Cardiac septum (tissue), 1 donor: ENCODE data around the gene NRL. TPM values are rescaled to one million over a fixed set of nuclear protein-coding genes. Genes with fewer than 3 reads are reported as not detected.

ENCODE experiments used
- DNase-seq: peaks from one replicate; pipeline ENCODE4 v3.0.0-alpha.2; 2020; ENCODE audit warnings: low spot score
- intact Hi-C: fragments of 100-400 bp; cut with DNase I; formaldehyde crosslinking; loops from one replicate; pipeline ENCODE4 v1.14.0; 2022
- total RNA-seq: library from RNA; stranded (reverse); fragmentation: NEBNext Ultra II Directional; extraction: Animal tissue kit (Norgen Biotek cat#: 25700); gene quantifications from one replicate; pipeline ENCODE4 v1.2.1, GENCODE V29; 2021
- donor health status: DM: no; HTN: no; CAD: no.

NRL gene
- total RNA-seq, 1 donor from 2014 or later, result 2.4 TPM

DNA sequence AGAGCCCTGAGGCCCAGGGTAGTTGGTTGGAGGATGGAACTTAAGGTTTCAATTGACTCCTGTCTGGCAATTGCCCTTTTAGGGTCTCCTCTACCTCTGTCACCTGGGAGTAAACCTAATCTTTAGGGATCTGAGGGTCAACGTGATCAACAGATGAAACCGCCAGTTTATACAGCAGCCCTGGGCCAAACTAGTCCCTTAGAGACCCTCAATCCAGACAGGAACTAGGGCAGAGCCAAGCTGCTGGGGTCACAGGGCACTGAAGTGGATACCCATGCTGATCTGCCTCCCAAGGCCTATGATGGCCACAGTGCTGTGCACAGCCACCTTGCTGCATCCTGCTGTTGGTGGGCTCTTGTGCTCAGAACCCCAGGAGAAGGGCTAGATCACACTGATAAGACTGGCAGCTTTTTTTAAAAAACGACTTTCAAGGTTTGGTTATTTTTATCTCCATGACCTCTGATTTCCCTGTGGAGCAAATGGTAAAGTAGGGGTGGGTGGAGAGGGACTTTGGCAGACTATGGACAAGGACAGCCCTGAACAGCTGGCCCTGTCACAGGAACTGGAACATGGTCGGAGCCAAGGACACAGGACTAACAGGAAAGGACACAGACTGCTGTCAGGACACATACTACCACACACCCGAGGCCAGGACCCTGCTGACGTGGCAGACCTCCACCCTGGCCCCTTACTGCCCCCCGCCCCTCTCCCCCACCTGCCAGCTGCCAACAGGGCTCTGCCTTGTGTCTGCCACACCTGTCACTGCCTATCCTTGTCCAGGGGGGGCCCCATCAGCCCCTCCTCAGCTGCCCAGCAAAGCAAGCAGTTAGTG lies 16.2 kb upstream of the NRL start:
- peak; percentile 84 for DNase-seq
- intact Hi-C loops, result no loop called here

DNA sequence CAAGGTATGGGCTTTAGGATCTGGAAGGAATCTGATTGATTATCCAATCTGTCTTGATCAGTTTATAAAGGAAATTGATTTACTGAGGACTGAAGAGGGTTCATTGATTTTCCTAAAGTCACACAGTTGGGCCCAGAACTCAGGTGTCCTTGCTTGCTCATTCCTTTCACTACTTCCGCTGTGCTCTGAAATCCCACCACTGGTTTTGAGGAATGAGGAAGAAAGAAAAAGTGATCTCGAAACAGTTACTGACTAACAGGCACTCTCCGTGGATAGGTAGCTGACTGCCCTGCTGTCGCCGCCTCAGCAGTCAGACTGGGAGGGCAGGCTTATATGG lies 15.6 kb upstream of the NRL start, which contains the start of gene FITM1:
Gene FITM1, plus strand, starts transcription at position 280 of the 337 bp plus-strand sequence. CDS start 905 bp downstream, outside the sequence.
- intact Hi-C loops, result no loop called here
- no peak for DNase-seq

- intact Hi-C loops, result no loop called here
- no peak for DNase-seq
Measured at GRCh38 chr14:24129410-24129998, 14.8 kb upstream of the NRL start.

DNA sequence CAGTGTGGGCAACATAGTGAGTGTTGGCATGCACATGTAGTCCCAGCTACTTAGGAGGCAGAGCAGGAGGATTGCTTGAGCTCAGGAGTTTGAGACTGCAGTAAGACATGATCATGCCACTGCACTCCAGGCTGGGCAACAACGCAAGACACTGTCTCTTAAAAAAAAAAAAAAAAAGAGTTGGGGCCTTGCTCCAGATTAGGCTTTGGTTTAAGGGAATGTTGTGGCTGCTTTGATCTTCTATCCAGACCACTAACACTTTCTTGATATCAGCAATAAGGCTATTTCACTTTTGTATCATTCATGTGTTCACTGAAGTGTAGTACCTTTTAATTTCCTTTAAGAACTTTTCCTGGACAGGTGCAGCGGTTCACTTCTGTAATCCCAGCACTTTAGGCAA lies 12.9 kb upstream of the NRL start:
- intact Hi-C loops, result no loop called here
- peak; percentile 66 for DNase-seq

- DNase-seq, result no peak
- intact Hi-C loops, result no loop called here
Measured at GRCh38 chr14:24126939-24127338, 12.2 kb upstream of the NRL start.

- peak; percentile 51 for DNase-seq
- intact Hi-C loops, result no loop called here
Measured at GRCh38 chr14:24123424-24124417, 9.0 kb upstream of the NRL start.

DNA sequence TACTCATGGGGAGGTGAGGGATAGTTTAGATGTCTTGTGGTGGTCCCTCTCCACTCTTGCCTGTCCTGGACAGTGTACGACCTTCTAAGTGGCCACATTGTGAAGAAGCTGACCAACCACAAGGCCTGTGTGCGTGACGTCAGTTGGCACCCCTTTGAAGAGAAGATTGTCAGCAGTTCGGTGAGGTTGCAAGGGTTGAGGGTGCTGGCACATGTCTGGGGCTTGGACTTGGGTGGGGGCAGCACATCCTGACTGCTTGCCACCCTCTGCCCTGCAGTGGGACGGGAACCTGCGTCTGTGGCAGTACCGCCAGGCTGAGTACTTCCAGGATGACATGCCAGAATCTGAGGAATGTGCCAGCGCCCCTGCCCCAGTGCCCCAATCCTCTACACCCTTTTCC lies 8.1 kb upstream of the NRL start:
- intact Hi-C loops, result no loop called here
- DNase-seq, result peak; percentile 50

- DNase-seq, result no peak
- intact Hi-C loops, result no loop called here
Measured at GRCh38 chr14:24122416-24122815, 7.7 kb upstream of the NRL start.

- no peak for DNase-seq
- intact Hi-C loops, result no loop called here
Measured at GRCh38 chr14:24121210-24121609, 6.5 kb upstream of the NRL start.

- peak; percentile 60 for DNase-seq
- intact Hi-C loops, result no loop called here
Measured at GRCh38 chr14:24119691-24120090, 4.9 kb upstream of the NRL start.

GRCh38 chr14:24117179-24117578 lies 2.4 kb upstream of the NRL start:
- intact Hi-C loops, result no loop called here
- no peak for DNase-seq

GRCh38 chr14:24116128-24116814 lies 1.5 kb upstream of the NRL start:
- peak; percentile 43 for DNase-seq
- intact Hi-C loops, result no loop called here

- intact Hi-C loops, result loop anchor here (2.0 kb wide), 1 partner anchor 25 kb away; the partner anchor contains the start of gene EMC9
- DNase-seq, result peak; percentile 73
Measured at GRCh38 chr14:24115422-24116127, 826 bp upstream of the NRL start.

DNA sequence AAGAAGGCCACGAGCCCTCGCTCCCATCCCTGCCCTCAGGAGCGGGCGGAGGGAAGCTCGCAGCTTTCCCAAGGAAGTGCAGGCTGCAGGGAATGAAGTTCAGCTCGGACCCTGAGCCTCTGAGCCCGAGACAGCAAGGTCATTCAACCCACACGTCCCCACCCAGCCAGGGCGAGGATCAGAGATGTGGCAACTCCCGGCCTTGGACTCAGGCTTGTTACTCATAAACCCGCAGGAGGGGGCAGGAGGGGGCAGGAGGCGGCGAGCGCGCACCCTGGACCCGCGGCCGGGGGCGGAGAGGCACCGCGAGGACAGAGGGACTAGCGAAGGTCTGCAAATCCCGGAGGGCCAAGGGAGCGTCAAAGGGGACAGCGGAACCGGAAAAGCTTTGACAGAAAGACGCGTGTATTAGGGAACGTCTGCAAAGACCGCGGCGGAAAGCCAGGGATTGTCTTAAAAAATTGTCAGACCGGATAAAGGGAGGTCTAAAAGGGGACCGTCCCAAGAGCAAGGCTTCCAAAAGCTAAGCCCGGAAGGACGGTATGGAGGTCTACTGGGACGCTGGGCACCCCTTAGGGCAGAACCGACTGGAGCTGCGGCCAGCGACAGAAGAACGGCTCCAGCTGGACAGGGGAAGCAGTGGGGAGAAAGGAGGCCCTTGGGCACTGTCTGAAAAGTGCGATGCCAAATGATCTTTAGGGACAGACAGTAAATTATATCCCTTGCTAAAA lies 783 bp downstream of the NRL start:
- intact Hi-C loops, result loop anchor here (2.0 kb wide), 1 partner anchor 27 kb away; the partner anchor contains the start of gene EMC9
- peak; percentile 93 for DNase-seq

DNA sequence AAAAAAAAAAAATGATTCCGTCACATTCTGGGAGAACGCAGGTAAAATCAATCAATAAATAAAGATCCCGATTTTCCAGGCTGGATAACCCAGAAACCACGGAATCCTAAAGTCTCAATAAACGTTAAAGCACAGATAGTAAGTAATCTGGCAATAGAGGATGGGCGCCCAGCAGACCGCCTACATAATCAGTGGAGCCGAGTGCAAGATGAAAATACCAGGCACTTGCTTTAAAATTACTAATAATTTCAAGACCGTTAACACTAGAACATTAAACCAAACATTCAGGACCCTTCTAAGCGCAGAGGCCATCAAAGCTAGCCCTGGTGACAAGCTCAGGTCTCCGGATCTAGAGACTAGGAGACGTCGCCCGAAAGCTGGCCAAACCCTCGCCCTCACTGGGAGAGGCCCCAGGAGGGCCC lies 1.4 kb downstream of the NRL start:
- DNase-seq, result no peak
- intact Hi-C loops, result no loop called here

GRCh38 chr14:24110523-24110922 lies 4.2 kb downstream of the NRL start:
- no peak for DNase-seq
- intact Hi-C loops, result no loop called here

DNA sequence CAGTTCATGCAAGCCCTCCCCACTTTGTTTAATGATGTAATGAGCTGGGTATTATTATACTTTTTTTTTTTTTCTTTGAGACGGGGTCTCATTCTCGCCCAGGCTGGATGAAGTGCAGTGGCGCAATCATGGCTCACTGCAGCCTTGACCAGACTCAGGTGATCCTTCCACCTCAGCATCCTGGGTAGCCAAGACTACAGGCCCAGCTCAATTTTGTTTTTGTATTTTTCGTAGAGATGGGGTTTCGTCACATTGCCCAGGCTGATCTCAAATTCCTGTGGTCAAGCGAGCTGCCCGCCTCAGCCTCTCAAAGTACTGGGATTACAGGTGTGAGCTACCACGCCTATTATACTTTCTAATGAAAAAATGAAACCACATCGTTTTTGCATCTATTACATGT lies 4.7 kb downstream of the NRL start:
- no peak for DNase-seq
- intact Hi-C loops, result no loop called here

GRCh38 chr14:24108336-24108874 lies 6.3 kb downstream of the NRL start:
- intact Hi-C loops, result loop anchor here (2.0 kb wide), 1 partner anchor 50 kb away; no protein-coding TSS in a partner anchor
- no peak for DNase-seq
